ENCODE results near the gene AIG1. TPM values are rescaled to one million over a fixed set of nuclear protein-coding genes. Genes with fewer than 3 reads are reported as not detected.
A peak's percentile ranks its signal among the peaks of the same experiment; 100 is the strongest.

Gene AIG1
- total and polyA plus RNA-seq, 2 of the 4 experiments (the other 2 are of a cell fraction) = 21.3 to 27.1 TPM

GRCh38 chr6:143196525-143197225, 136.0 kb downstream of the AIG1 start:
- BruUV-seq (replicated peaks) = no TSS peak
- ATAC-seq (ENCODE audit: low read depth) = no peak

More at GRCh38 chr6:143196525-143197225, 136.0 kb downstream of the AIG1 start:
- ChIA-PET CTCF (interaction anchor here (0.6 kb wide), 2 partner anchors 14 to 73 kb away, joined by 3 to 4 read pairs; no protein-coding TSS in a partner anchor), POLR2A (ENCODE audit: unreplicated experiment) (no interaction called here)
- no peak overlapping the region for H3K9ac ChIP-seq (ENCODE audit: low read depth, low read length)
- intact Hi-C loops (cut with micrococcal nuclease) = no loop called here
- no peaks in the 10 kb centered on the region for H4K20me1 ChIP-seq (ENCODE audit: insufficient read depth, low read length)
- DNase-seq = peak; percentile 41
- no peak for TF ChIP-seq POLR2A (IDR thresholded peaks at IDR 0.05; ENCODE audit: low read depth, low read length)
- no peak for TF ChIP-seq BHLHE40 (IDR thresholded peaks at IDR 0.05; ENCODE audit: low read depth, low read length)
- H2BK120ac ChIP-seq (ENCODE audit: low read depth, low read length) = no peak overlapping the region
- no peak overlapping the region for H2AK5ac ChIP-seq (ENCODE audit: low read depth, low read length)
- no peaks in the 10 kb centered on the region for H3K79me1 ChIP-seq (ENCODE audit: low read depth in 1 of 2, low read length in 2 of 2)
- no peaks in the 10 kb centered on the region for H3K4me1 ChIP-seq (ENCODE audit: control insufficient read depth, insufficient read depth, low read length)
- no peaks in the 10 kb centered on the region for H3K9me1 ChIP-seq (ENCODE audit: insufficient read depth, low read length)
- no peak overlapping the region for H3K27ac ChIP-seq (ENCODE audit: insufficient read depth, low read length)
- H3K4me3 ChIP-seq (ENCODE audit: insufficient read depth, low read depth, low read length) = no peak overlapping the region
- no peak overlapping the region for H2BK15ac ChIP-seq (ENCODE audit: low read depth, low read length)
- H3K4ac ChIP-seq (ENCODE audit: low read depth, low read length) = no peak overlapping the region
- no peak overlapping the region for H3K23ac ChIP-seq (ENCODE audit: low read depth, low read length)
- H4K5ac ChIP-seq (ENCODE audit: low read depth, low read length) = no peak overlapping the region
- no peak overlapping the region for H3K18ac ChIP-seq (ENCODE audit: low read depth, low read length)
- no peaks in the 10 kb centered on the region for H3K36me3 ChIP-seq (ENCODE audit: control insufficient read depth, insufficient read depth, low read length)
- no peaks in the 10 kb centered on the region for H3K27me3 ChIP-seq (ENCODE audit: control insufficient read depth, insufficient read depth, low read length)
- in situ Hi-C loops (cut with MboI; ENCODE audit: low sequenced_read_pairs) = no loop called here
- no peak overlapping the region for H4K8ac ChIP-seq (ENCODE audit: low read depth in 2 of 2, low read length in 2 of 2)
- no peak overlapping the region for H2BK20ac ChIP-seq (ENCODE audit: low read depth, low read length)
- H3K9me3 ChIP-seq (ENCODE audit: control insufficient read depth, insufficient read depth, low read length) = no peaks in the 10 kb centered on the region
- H3K56ac ChIP-seq (ENCODE audit: extremely low read depth, insufficient read depth, low read length) = no peak overlapping the region
- no peak overlapping the region for H3K14ac ChIP-seq (replicated peaks; ENCODE audit: low read depth, low read length)
- dilution Hi-C loops (cut with HindIII; ENCODE audit: low sequenced_read_pairs, unreplicated experiment) = no loop called here
- H4K91ac ChIP-seq (ENCODE audit: insufficient read depth, low read depth, low read length) = no peak overlapping the region
- WGBS, 2 experiments (ENCODE audit: extremely low coverage in 2 of 2, insufficient read length in 1 of 2) = 20% methylated on average over 1 of the region's 5 CpGs; no CpG with 5 or more reads in 1 of the 2 experiments
- H2AK9ac ChIP-seq (replicated peaks; ENCODE audit: low read depth, low read length, poor library complexity) = no peak overlapping the region
- H2AFZ ChIP-seq (replicated peaks; ENCODE audit: low read length, poor library complexity) = no peak overlapping the region
- H3K4me2 ChIP-seq (ENCODE audit: low read depth, low read length) = no peak overlapping the region
- H2BK5ac ChIP-seq (ENCODE audit: low read depth, low read length, poor library complexity, severe bottlenecking) = no peak overlapping the region
